Common myeloid progenitor, CD34-positive (primary cell): Measurements from ENCODE around the gene DUSP8.

Source experiments
- CTCF ChIA-PET: fragments of 350-600 bp; sonication (Branson Sonifier 250); formaldehyde crosslinking; loops from one replicate; lab custom pipeline; 2021; ENCODE audit warnings: antibody characterized with exemption; lab: Charles Lee
- POLR2A ChIA-PET: fragments of 350-600 bp; sonication (Branson Sonifier 250); formaldehyde crosslinking; loops from one replicate; lab custom pipeline; 2021; ENCODE audit warnings: antibody characterized with exemption; lab: Charles Lee
- DNase-seq, 3 donors: peaks; one replicate each; pipeline versions ENCODE4 v3.0.0 to v3.0.0-alpha.2; 2013
- H3K27ac ChIP-seq, 2 experiments: 1 replicate in 1 of 2; 2 replicates in 1 of 2; pipeline ENCODE4 v1.7.0; 2013; ENCODE audit warnings: inconsistent platforms in 2 of 2, low read length in 2 of 2, mild to moderate bottlenecking in 2 of 2, low read depth in 1 of 2, moderate library complexity in 1 of 2; ENCODE audit not compliant: severe bottlenecking in 2 of 2, insufficient read depth in 1 of 2, poor library complexity in 1 of 2
- H3K27me3 ChIP-seq, 5 experiments: replicated peaks in 2 of 5; 1 replicate in 3 of 5; 2 replicates in 2 of 5; pipeline versions ENCODE4 v1.6.1 to v1.7.0; 2013; ENCODE audit warnings: low read length in 4 of 5, mild to moderate bottlenecking in 2 of 5, moderate library complexity in 2 of 5, inconsistent platforms in 1 of 5; ENCODE audit not compliant: insufficient read depth in 5 of 5, control insufficient read depth in 4 of 5
- H3K36me3 ChIP-seq, 4 experiments: 1 replicate in 2 of 4; 2 replicates in 2 of 4; pipeline versions ENCODE4 v1.6.1 to v1.7.0; 2013; ENCODE audit warnings: low read length in 3 of 4, control low read depth in 1 of 4, mild to moderate bottlenecking in 1 of 4; ENCODE audit not compliant: control insufficient read depth in 4 of 4, insufficient read depth in 4 of 4
- H3K4me1 ChIP-seq, 4 experiments: 1 replicate in 3 of 4; 2 replicates in 1 of 4; pipeline versions ENCODE4 v1.6.1 to v1.7.1; 2013; ENCODE audit warnings: low read length in 3 of 4, mild to moderate bottlenecking in 3 of 4, control low read depth in 1 of 4, inconsistent platforms in 1 of 4, moderate library complexity in 1 of 4; ENCODE audit not compliant: control insufficient read depth in 4 of 4, insufficient read depth in 4 of 4; ENCODE audit errors: control extremely low read depth in 1 of 4
- H3K4me3 ChIP-seq, 7 experiments: 1 replicate in 4 of 7; 2 replicates in 3 of 7; pipeline versions ENCODE4 v1.5.1 to v1.7.0; 2013; ENCODE audit warnings: mild to moderate bottlenecking in 7 of 7, low read length in 6 of 7, moderate library complexity in 6 of 7, inconsistent platforms in 2 of 7, low read depth in 2 of 7, control low read depth in 1 of 7; ENCODE audit not compliant: insufficient read depth in 4 of 7, control insufficient read depth in 1 of 7; ENCODE audit errors: extremely low read depth in 1 of 7
- H3K9me3 ChIP-seq, 5 experiments: 1 replicate in 4 of 5; 2 replicates in 1 of 5; pipeline versions ENCODE4 v1.6.1 to v1.7.1; 2013; ENCODE audit warnings: low read length in 4 of 5, mild to moderate bottlenecking in 2 of 5, inconsistent platforms in 1 of 5, low read depth in 1 of 5, moderate library complexity in 1 of 5; ENCODE audit not compliant: control insufficient read depth in 4 of 5, insufficient read depth in 2 of 5; ENCODE audit errors: control extremely low read depth in 1 of 5
- WGBS: methylation state at CpG from one replicate; pipeline ENCODE4 v1.1.5; 2013; ENCODE audit not compliant: insufficient coverage; 5-methylcytosine and 5-hydroxymethylcytosine counted together

DUSP8 gene

DNA sequence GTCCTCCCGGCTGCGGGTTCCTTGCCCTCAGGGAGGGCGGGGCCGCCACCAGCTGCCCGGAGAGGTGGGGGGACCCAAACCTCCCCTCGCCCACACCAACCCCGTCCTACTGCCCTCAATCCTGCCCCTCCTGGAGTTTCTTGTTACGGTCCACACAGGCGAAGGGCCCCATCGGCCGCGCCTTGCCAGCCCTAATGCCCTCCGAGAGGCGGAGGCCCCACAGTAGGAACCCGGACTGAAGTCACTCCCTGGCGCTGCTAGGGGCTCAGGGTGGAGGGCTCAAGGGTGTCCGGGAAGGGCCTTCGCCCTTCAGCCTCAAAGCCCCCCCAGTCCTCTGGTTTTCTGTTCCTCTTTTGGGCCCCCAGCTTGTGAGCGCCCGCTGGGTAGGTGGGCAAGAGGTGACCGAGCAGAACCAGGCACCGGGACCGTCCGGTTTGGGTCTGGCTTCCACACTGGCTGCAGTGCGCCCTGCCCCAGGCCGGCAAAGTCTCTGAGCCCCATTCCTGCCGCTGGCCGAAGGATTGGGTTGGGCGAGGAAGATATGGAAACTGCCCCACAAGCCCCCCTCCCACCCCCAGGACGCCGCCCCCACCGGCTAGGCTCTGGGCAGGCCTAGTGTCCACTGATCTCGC, 24.5 kb downstream of the DUSP8 start:
- CTCF ChIA-PET, result interaction anchor here (0.9 to 1.9 kb wide), 7 partner anchors 22 to 85 kb away, joined by 3 to 14 read pairs (median 5); partner anchors contain the start of gene DUSP8

DNA sequence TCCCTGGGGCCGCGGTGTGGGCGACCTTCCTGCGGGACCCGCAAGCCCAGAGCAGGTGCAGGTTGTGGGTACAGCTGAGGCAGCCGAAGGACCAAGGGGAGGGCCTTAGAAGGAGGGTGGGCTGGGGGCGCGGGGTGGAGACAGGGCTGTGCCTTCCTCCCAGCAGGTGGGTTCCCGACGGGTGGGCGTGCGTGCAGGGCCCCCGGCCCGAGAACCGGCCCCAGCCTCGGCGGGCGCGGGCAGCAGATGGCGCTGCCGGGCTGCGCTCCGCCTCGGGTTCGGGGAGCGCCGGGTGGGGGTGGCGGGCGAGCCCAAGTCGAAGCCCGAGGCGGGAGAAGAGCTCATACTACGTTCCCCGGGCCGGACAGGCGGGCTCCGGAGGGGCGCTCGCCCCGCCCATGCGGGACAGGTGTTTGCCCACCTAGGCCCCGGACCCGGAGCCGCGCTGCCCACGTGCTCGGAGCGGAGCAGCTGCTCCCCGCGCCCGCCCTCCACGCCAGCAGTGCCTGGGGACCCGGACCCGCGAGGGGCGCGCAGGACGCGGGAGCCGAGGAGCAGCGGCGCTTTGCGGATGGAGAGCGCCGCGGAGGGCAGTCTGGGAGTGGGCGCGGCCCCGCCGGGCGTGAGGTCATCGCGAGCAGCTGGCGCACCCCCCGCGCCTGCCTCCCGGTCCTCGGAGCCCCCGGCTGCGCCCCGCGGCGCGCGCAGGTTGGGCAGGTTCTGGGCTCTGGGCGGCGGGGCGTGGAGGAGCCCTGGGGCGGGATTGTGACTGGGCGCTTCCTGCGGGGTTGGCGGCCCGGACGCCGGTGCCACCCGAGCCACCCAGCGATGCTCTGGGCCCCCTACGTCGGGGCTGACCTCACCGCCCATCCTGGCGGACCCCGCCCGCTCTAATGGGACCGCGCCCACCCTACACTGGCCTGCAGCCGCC, 25.3 kb downstream of the DUSP8 start:
- POLR2A ChIA-PET, result no interaction called here

More for the DNA sequence above, 24.5 kb downstream of the DUSP8 start:
- POLR2A ChIA-PET, result no interaction called here
- Histone ChIP-seq H3K27me3 (peaks cover 0 to 73% (median 19%) of the 10 kb centered on the region in 5 experiments), H3K4me3 (peak overlapping the region in 3 of 7 experiments; percentile 36 to 57 (median 54)), H3K4me1 (peaks cover 0 to 26% (median 22%) of the 10 kb centered on the region in 4 experiments), H3K36me3 (no peaks in the 10 kb centered on the region), H3K9me3 (no peaks in the 10 kb centered on the region), H3K27ac (no peak overlapping the region)
- DNase-seq, result no peak
- 2% methylated on average over 21 of the region's 33 CpGs for WGBS

DNA sequence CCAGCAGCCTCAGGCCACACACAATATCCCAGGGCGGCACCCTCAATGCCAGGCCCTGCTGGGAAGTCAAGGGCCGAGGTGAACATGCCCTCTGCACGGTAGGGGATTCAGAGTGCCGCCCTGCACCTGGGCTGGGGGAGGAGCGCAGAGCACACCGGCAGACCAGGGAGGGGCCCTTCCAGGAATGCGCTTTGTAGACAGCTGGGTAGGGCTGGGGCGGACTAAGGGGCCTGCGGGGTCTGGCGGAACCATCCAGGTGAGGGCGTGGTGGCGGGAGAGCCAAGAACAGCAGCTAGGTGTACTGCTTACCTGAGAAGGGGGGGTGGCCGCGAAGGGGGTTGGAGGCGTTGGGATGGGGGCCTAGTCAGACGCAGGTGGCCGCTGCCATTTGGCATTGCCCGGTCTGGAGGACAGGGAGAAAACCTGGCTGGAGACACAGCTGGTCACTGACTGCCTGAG, 26.0 kb downstream of the DUSP8 start:
- H3K36me3 ChIP-seq, result no peaks in the 10 kb centered on the region
- 17% methylated on average over 13 of the region's 18 CpGs for WGBS
- H3K9me3 ChIP-seq, result no peaks in the 10 kb centered on the region
- H3K27me3 ChIP-seq, result peaks cover 0 to 67% (median 19%) of the 10 kb centered on the region in 5 experiments
- H3K4me3 ChIP-seq, result no peak overlapping the region
- CTCF ChIA-PET, result interaction anchor here (0.6 to 1.9 kb wide), 10 partner anchors 8 to 455 kb away, joined by 3 to 14 read pairs (median 4); no protein-coding TSS in a partner anchor
- peaks cover 0 to 26% (median 22%) of the 10 kb centered on the region in 4 experiments for H3K4me1 ChIP-seq
- H3K27ac ChIP-seq, result no peak overlapping the region
- DNase-seq, result no peak
- POLR2A ChIA-PET, result no interaction called here

More for the DNA sequence above, 25.3 kb downstream of the DUSP8 start:
- Histone ChIP-seq H3K9me3 (no peaks in the 10 kb centered on the region), H3K27me3 (peaks cover 0 to 67% (median 19%) of the 10 kb centered on the region in 5 experiments), H3K4me1 (peaks cover 0 to 26% (median 22%) of the 10 kb centered on the region in 4 experiments), H3K4me3 (peak overlapping the region in 3 of 7 experiments; percentile 52 to 57 (median 54)), H3K27ac (no peak overlapping the region), H3K36me3 (no peaks in the 10 kb centered on the region)
- CTCF ChIA-PET, result interaction anchor here (0.7 to 1.9 kb wide), 13 partner anchors 9 to 93 kb away, joined by 3 to 14 read pairs (median 3); partner anchors contain the start of gene DUSP8
- WGBS, result 1% methylated on average over 80 of the region's 106 CpGs
- peak in 2 of 3 donors; percentile 54 to 60 for DNase-seq

DNA sequence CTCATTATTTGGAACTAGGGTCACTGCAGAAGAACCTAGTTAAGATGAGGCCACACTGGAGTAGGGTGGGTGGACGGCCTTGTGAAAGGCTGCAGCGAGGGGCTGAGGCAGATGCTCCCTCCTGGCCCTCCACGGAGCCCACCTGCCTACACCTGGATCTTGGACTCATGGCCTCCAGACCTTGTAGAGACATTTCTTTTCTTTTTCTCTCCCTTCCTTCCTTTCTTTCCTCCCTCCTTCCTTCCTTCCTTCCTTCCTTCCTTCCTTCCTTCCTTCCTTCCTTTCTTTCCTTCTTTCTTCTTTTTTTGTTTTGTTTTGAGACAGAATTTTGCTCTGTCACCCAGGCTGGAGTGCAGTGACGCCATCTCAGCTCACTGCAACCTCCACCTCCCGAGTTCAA, 26.6 kb downstream of the DUSP8 start:
- 84% methylated on average over 5 of the region's 5 CpGs for WGBS
- H3K9me3 ChIP-seq, result no peaks in the 10 kb centered on the region
- peaks cover 0 to 26% (median 22%) of the 10 kb centered on the region in 4 experiments for H3K4me1 ChIP-seq
- no peaks in the 10 kb centered on the region for H3K36me3 ChIP-seq
- H3K27ac ChIP-seq, result no peak overlapping the region
- ChIA-PET POLR2A (no interaction called here), CTCF (interaction anchor here (1.2 to 1.9 kb wide), 2 partner anchors 24 to 30 kb away, joined by 3 to 14 read pairs; no protein-coding TSS in a partner anchor)
- no peak overlapping the region for H3K4me3 ChIP-seq
- DNase-seq, result no peak
- H3K27me3 ChIP-seq, result peaks cover 0 to 67% (median 19%) of the 10 kb centered on the region in 5 experiments

DNA sequence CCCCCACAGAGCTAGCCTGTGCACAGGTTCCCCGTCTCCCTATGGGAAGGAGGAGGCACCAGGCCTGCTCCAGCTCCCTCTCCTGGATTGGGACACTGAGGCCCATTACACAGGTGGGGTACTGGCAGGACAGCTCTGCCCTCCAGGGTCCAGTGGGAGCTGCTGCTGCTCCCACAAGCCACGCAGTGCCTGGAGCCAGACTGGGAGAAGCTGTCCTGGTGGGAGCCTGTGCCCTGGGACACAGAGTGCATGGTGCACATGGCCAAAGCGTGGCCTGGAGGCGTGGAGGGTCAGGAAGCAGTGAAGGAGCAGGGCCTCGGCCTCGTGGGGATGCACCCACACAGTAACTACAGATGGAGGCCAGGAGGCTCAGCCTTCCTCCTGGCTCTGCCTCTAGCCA, 27.5 kb downstream of the DUSP8 start:
- no peaks in the 10 kb centered on the region for H3K36me3 ChIP-seq
- H3K4me3 ChIP-seq, result no peak overlapping the region
- H3K27me3 ChIP-seq, result peaks cover 0 to 60% (median 22%) of the 10 kb centered on the region in 5 experiments
- DNase-seq, result no peak
- POLR2A ChIA-PET, result no interaction called here
- WGBS, result 90% methylated on average over 6 of the region's 6 CpGs
- no peak overlapping the region for H3K27ac ChIP-seq
- no peaks in the 10 kb centered on the region for H3K9me3 ChIP-seq
- CTCF ChIA-PET, result interaction anchor here (1.1 kb wide), 1 partner anchor 25 kb away, joined by 4 read pairs; no protein-coding TSS in a partner anchor
- H3K4me1 ChIP-seq, result peaks cover 0 to 26% (median 22%) of the 10 kb centered on the region in 4 experiments

DNA sequence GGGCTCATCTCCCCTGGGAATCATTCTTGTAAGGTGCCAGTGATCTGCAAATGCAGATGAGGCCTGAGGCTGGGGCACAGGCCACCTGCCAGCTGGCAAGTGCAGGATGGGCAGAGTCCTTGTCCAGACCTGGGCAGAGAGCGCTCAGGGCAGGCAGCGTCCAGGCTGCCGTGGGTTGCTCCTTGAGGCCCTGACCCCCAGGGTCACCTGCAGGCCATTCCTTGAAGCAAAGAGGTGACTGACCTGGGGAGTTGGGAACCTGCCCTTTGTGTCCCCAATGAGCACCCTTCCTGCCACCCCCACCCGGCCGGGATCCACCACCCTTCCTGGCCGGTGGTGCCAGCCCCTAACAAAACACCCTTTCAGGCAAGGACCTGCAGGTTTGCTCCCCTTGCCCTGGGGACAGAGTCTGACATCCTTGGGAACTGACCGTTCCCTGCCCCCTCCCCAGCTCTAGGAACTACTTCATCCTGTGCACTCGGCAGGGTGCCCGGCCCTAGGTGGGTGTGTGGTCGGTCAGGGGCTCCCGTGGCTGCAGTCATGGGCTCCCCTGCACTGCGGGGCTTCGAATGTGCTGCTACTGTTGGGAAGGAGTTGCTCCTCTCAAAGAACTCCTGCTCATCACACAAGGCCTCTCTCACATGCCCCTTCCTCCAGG, 28.3 kb downstream of the DUSP8 start:
- Histone ChIP-seq H3K4me3 (no peak overlapping the region), H3K27ac (no peak overlapping the region), H3K36me3 (no peaks in the 10 kb centered on the region), H3K27me3 (peaks cover 0 to 52% (median 19%) of the 10 kb centered on the region in 5 experiments), H3K4me1 (peaks cover 0 to 26% (median 22%) of the 10 kb centered on the region in 4 experiments), H3K9me3 (no peaks in the 10 kb centered on the region)
- DNase-seq, result no peak
- ChIA-PET POLR2A (no interaction called here), CTCF (interaction anchor here (1.1 kb wide), 1 partner anchor 26 kb away, joined by 4 read pairs; no protein-coding TSS in a partner anchor)
- 95% methylated on average over 10 of the region's 13 CpGs for WGBS
